CD14-positive monocyte (primary cell): ENCODE results near the gene WNT11. TPM values are rescaled to one million over a fixed set of nuclear protein-coding genes. Genes with fewer than 3 reads are reported as not detected.

ENCODE experiments used
- DNase-seq, 3 donors: peaks; one replicate each; pipeline ENCODE4 v3.0.0-alpha.2; 2011 to 2022
- H2AFZ ChIP-seq: 2 replicates; pipeline ENCODE4 v1.6.0; 2012; ENCODE audit warnings: mild to moderate bottlenecking, low read depth, low read length, inconsistent platforms; ENCODE audit not compliant: insufficient read depth, poor library complexity, severe bottlenecking
- H3K27ac ChIP-seq, 2 donors: 1 replicate in 1 of 2; 2 replicates in 1 of 2; pipeline ENCODE4 v1.5.1; 2012 to 2013; ENCODE audit warnings: low read length in 2 of 2, control low read depth in 1 of 2, inconsistent platforms in 1 of 2, low read depth in 1 of 2, mild to moderate bottlenecking in 1 of 2
- H3K27me3 ChIP-seq, 2 donors: one replicate each; pipeline versions ENCODE4 v1.6.0 to v1.6.1; 2011 to 2013; ENCODE audit warnings: low read length in 2 of 2; ENCODE audit not compliant: control insufficient read depth in 2 of 2, insufficient read depth in 2 of 2
- H3K36me3 ChIP-seq, 2 donors: replicated peaks in 1 of 2; 1 replicate in 1 of 2; 2 replicates in 1 of 2; pipeline versions ENCODE4 v1.5.1 to v1.6.1; 2012 to 2013; ENCODE audit warnings: low read length in 2 of 2, control low read depth in 1 of 2, inconsistent platforms in 1 of 2, mild to moderate bottlenecking in 1 of 2; ENCODE audit not compliant: insufficient read depth in 2 of 2, control insufficient read depth in 1 of 2
- H3K4me1 ChIP-seq, 2 donors: 1 replicate in 1 of 2; 2 replicates in 1 of 2; pipeline versions ENCODE4 v1.5.1 to v1.6.1; 2012 to 2013; ENCODE audit warnings: low read length in 2 of 2, control low read depth in 1 of 2, inconsistent platforms in 1 of 2, mild to moderate bottlenecking in 1 of 2, moderate library complexity in 1 of 2; ENCODE audit not compliant: insufficient read depth in 2 of 2, control insufficient read depth in 1 of 2
- H3K4me2 ChIP-seq: replicated peaks from 2 replicates; pipeline ENCODE3; 2012; ENCODE audit warnings: low read length, moderate library complexity, mild to moderate bottlenecking; ENCODE audit not compliant: poor library complexity, severe bottlenecking; ENCODE audit errors: extremely low read depth
- H3K4me3 ChIP-seq, 3 experiments: fragments of 200-600 bp in 1 of 3; sonication (generic) in 1 of 3; replicated peaks in 1 of 3; 1 replicate in 2 of 3; 2 replicates in 1 of 3; pipeline ENCODE4 v1.5.1; 2011 to 2013; ENCODE audit warnings: low read length in 3 of 3, mild to moderate bottlenecking in 3 of 3, control low read depth in 2 of 3, low read depth in 2 of 3, inconsistent platforms in 1 of 3, moderate library complexity in 1 of 3
- H3K79me2 ChIP-seq: 2 replicates; pipeline ENCODE4 v1.6.0; 2012; ENCODE audit warnings: mild to moderate bottlenecking, control low read depth, inconsistent platforms, low read length, moderate library complexity; ENCODE audit not compliant: insufficient read depth
- H3K9ac ChIP-seq: 2 replicates; pipeline ENCODE4 v1.6.0; 2017; ENCODE audit warnings: low read length, mild to moderate bottlenecking; ENCODE audit not compliant: insufficient read depth, poor library complexity, severe bottlenecking
- H3K9me3 ChIP-seq, 2 donors: replicated peaks in 1 of 2; 1 replicate in 1 of 2; 2 replicates in 1 of 2; pipeline versions ENCODE4 v1.5.1 to v1.6.1; 2012 to 2013; ENCODE audit warnings: low read length in 2 of 2, control low read depth in 1 of 2; ENCODE audit not compliant: control insufficient read depth in 1 of 2, insufficient read depth in 1 of 2
- H4K20me1 ChIP-seq: 2 replicates; pipeline ENCODE4 v1.6.0; 2012; ENCODE audit warnings: mild to moderate bottlenecking, low read length, control low read depth, moderate library complexity; ENCODE audit not compliant: insufficient read depth
- H3K27ac Mint-ChIP-seq, 7 donors: one replicate each; pipeline ENCODE4 v1.8.0; 2020; ENCODE audit warnings: mild to moderate bottlenecking in 7 of 7, mixed read lengths in 7 of 7, moderate library complexity in 6 of 7, inconsistent platforms in 2 of 7
- H3K27me3 Mint-ChIP-seq, 3 donors: one replicate each; pipeline ENCODE4 v1.8.0; 2021 to 2022; ENCODE audit warnings: low read depth in 3 of 3, mild to moderate bottlenecking in 3 of 3, mixed read lengths in 3 of 3, moderate library complexity in 3 of 3, inconsistent platforms in 1 of 3
- H3K36me3 Mint-ChIP-seq, 2 donors: one replicate each; pipeline ENCODE4 v1.8.0; 2020; ENCODE audit warnings: mixed read lengths in 2 of 2, inconsistent platforms in 1 of 2, mild to moderate bottlenecking in 1 of 2
- H3K4me1 Mint-ChIP-seq: one replicate; pipeline ENCODE4 v1.8.0; 2020; ENCODE audit warnings: mild to moderate bottlenecking, mixed read lengths
- H3K4me3 Mint-ChIP-seq, 2 donors: one replicate each; pipeline ENCODE4 v1.8.0; 2020; ENCODE audit warnings: mild to moderate bottlenecking in 2 of 2, mixed read lengths in 2 of 2, moderate library complexity in 1 of 2
- H3K9me3 Mint-ChIP-seq, 7 donors: one replicate each; pipeline ENCODE4 v1.8.0; 2020 to 2022; ENCODE audit warnings: mixed read lengths in 7 of 7, mild to moderate bottlenecking in 6 of 7, moderate library complexity in 6 of 7, inconsistent platforms in 2 of 7
- WGBS: methylation state at CpG from one replicate; pipeline ENCODE4 v1.1.5; 2013; ENCODE audit warnings: missing lambda C conversion rate; ENCODE audit not compliant: insufficient coverage; 5-methylcytosine and 5-hydroxymethylcytosine counted together
- intact Hi-C, 2 donors: fragments of 100-400 bp; cut with micrococcal nuclease; formaldehyde crosslinking; loops; one replicate each; pipeline versions ENCODE4 v1.15.0 to v1.15.1; 2023
- polyA plus RNA-seq, 3 donors: library from polyadenylated mRNA; depleted of rRNA in 1 of 3; unstranded in 2 of 3; stranded (reverse) in 1 of 3; fragments of 300-500 nt in 2 of 3; fragments of >200 nt in 1 of 3; fragmentation: Illumina TruSeq in 2 of 3; gene quantifications; 1 replicate in 2 of 3; 2 replicates in 1 of 3; pipeline ENCODE4 v1.2.3, GENCODE V29; 2012 to 2021
- TF ChIP-seq, protein P1 (sequence below): fragments of 200-600 bp; IDR thresholded peaks from one replicate; pipeline ENCODE4 v1.8.0; 2022; ENCODE audit warnings: antibody characterized with exemption, mild to moderate bottlenecking

WNT11 gene
- polyA plus RNA-seq, 3 donors: 0.09 to 0.24 (median 0.21) TPM

DNA sequence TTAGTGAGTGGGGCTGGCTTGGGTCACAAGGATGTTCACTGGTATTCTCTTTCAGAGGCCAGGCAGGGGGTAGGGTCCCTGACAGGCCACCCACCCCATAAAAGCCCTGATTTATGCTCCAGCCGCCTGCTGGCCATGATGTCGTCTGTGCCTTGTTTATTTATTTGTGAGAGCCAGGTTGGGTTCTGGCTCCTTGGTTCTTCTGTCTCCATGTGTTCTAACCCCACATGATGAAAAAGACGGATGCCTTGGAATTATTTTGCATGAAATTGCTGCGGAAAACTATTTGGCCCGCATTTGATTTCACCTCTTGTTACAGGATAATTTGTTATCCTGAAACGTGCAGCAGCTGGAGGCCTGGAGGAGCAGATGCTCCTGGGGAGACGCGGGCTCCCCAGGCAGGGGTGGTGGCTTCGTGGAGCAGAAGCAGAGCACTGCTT, 46.3 kb upstream of the WNT11 start:
- Histone ChIP-seq H3K79me2 (no peaks in the 10 kb centered on the region), H3K4me2 (no peak overlapping the region), H3K9me3 (peaks cover 0 to 15% of the 10 kb centered on the region in 2 donors), H3K4me1 (peaks cover 39 to 41% of the 10 kb centered on the region in 2 donors), H3K9ac (no peak overlapping the region), H3K27ac (peak overlapping the region; percentile 43 to 81), H3K27me3 (no peaks in the 10 kb centered on the region), H2AFZ (no peak overlapping the region), H4K20me1 (no peaks in the 10 kb centered on the region), H3K4me3 (no peak overlapping the region), H3K36me3 (no peaks in the 10 kb centered on the region)
- WGBS: 81% methylated on average over 9 of the region's 9 CpGs
- H3K4me3 Mint-ChIP-seq: no peak overlapping the region
- intact Hi-C loops: loop anchor here in 1 of 2 donors (5.0 kb wide), 1 partner anchor 45 kb away; the partner anchor contains the start of gene WNT11
- peaks cover 0 to 12% (median 8%) of the 10 kb centered on the region in 7 donors for H3K9me3 Mint-ChIP-seq
- DNase-seq: no peak
- TF ChIP-seq, protein P1, sequence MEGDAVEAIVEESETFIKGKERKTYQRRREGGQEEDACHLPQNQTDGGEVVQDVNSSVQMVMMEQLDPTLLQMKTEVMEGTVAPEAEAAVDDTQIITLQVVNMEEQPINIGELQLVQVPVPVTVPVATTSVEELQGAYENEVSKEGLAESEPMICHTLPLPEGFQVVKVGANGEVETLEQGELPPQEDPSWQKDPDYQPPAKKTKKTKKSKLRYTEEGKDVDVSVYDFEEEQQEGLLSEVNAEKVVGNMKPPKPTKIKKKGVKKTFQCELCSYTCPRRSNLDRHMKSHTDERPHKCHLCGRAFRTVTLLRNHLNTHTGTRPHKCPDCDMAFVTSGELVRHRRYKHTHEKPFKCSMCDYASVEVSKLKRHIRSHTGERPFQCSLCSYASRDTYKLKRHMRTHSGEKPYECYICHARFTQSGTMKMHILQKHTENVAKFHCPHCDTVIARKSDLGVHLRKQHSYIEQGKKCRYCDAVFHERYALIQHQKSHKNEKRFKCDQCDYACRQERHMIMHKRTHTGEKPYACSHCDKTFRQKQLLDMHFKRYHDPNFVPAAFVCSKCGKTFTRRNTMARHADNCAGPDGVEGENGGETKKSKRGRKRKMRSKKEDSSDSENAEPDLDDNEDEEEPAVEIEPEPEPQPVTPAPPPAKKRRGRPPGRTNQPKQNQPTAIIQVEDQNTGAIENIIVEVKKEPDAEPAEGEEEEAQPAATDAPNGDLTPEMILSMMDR: no peak
- H3K27me3 Mint-ChIP-seq: peaks cover 0 to 2% (median 1%) of the 10 kb centered on the region in 3 donors
- H3K27ac Mint-ChIP-seq: peak overlapping the region in 4 of 7 donors; percentile 84 to 90 (median 88)
- peaks cover 45% of the 10 kb centered on the region for H3K4me1 Mint-ChIP-seq
- no peaks in the 10 kb centered on the region for H3K36me3 Mint-ChIP-seq

DNA sequence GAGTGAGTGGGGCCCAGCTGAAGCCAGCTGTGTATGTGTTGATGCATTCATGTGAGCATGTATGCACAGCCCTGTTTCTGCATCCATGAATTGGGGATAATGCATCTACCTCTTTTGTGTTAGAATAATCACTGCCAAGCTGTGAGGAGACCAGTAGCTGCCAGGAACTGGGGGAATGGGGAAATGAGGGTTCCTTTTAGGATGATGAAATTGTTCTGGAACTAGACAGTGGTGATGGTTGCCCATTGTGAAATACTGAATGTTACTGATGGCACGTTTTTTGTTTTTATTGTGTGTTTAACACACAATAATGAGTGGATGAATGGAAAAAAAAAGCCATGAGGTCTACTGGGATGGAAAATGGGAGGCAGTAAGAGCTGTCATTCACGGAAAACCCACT, 45.3 kb upstream of the WNT11 start:
- H3K4me3 Mint-ChIP-seq: peak overlapping the region in 1 of 2 donors; percentile 12
- no peaks in the 10 kb centered on the region for H3K27me3 ChIP-seq
- H3K36me3 Mint-ChIP-seq: no peaks in the 10 kb centered on the region
- peaks cover 0 to 15% of the 10 kb centered on the region in 2 donors for H3K9me3 ChIP-seq
- peaks cover 45% of the 10 kb centered on the region for H3K4me1 Mint-ChIP-seq
- intact Hi-C loops: loop anchor here in 1 of 2 donors (5.0 kb wide), 1 partner anchor 44 kb away; the partner anchor contains the start of gene WNT11
- no peak overlapping the region for H3K9ac ChIP-seq
- peak; percentile 76 to 86 (median 80) for DNase-seq
- H3K4me1 ChIP-seq: peaks cover 39 to 41% of the 10 kb centered on the region in 2 donors
- H4K20me1 ChIP-seq: no peaks in the 10 kb centered on the region
- TF ChIP-seq, protein P1: no peak
- H3K27ac ChIP-seq: peak overlapping the region; percentile 71 to 81
- peaks cover 0 to 2% (median 0%) of the 10 kb centered on the region in 3 donors for H3K27me3 Mint-ChIP-seq
- H3K79me2 ChIP-seq: no peaks in the 10 kb centered on the region
- 0% methylated on average over 2 of the region's 2 CpGs for WGBS
- H3K36me3 ChIP-seq: no peaks in the 10 kb centered on the region
- peak overlapping the region; percentile 54 for H3K4me2 ChIP-seq
- peaks cover 0 to 12% (median 8%) of the 10 kb centered on the region in 7 donors for H3K9me3 Mint-ChIP-seq
- peak overlapping the region; percentile 3 for H2AFZ ChIP-seq
- peak overlapping the region; percentile 81 to 95 (median 89) for H3K27ac Mint-ChIP-seq
- peak overlapping the region in 1 of 3 experiments; percentile 54 for H3K4me3 ChIP-seq
